A375 (cell line): ENCODE data around the gene SYDE1. TPM values are rescaled to one million over a fixed set of nuclear protein-coding genes. Genes with fewer than 3 reads are reported as not detected.

ENCODE experiments used
- small RNA-seq: library from RNA; depleted of rRNA; stranded (forward); fragments of <200 nt; gene quantifications from one replicate; pipeline ENCODE3, GENCODE V24; 2014
- total RNA-seq: library from RNA; depleted of rRNA; stranded (reverse); fragments of >200 nt; shearing (Covaris generic); gene quantifications from 2 replicates; pipeline ENCODE4 v1.2.3, GENCODE V29; 2014; rRNA removed

The SYDE1 gene
- 84.9 and 99.9 TPM in 2 replicates for total RNA-seq

DNA sequence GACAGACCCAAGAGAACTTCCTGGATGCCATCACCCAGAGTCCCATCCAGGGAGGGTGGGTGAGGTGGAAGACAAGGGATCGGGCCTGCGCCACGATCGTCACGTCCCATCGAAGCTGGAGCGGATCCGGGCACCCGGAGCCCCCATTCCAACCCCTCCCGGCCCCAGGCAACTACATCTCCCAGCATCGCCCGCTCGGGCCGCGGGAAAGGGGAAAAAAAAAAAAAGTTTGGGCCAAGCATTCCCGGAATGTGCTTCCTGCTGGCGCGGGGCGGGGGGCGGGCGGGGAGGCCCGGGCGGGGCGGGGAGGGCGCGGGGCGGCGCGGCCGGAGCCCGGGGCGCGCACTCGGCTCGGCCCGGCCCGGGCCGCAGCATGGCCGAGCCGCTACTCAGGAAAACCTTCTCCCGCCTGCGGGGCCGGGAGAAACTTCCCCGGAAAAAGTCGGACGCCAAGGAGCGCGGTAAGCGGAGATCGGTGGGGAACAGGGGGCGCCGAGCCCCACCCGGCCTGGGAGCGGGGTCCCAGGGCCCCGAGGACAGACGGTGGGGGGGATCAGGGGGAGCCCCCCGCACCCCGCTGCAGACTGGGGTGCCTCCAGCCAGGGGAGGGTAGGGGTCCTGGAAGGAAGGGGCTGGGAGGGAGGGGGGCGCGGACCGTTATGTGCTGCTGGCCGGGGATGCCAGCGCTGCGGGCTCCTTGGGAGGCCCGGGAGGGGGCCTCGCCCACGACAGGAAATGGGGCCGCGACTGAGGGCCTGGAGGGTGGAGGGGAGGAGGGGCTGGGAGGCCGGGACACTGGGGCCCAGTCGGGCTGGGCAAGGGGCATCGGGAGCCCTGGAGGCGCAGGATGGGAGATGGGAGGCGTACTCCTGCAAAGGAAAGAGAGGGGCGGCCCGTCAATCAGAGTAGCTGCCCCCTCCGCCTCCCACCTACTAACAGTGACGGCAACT, at the start of gene SYDE1:
Gene SYDE1 (plus strand): TSS at position 341 of the 950 bp plus-strand sequence. CDS start 33 bp downstream, at position 374.

DNA sequence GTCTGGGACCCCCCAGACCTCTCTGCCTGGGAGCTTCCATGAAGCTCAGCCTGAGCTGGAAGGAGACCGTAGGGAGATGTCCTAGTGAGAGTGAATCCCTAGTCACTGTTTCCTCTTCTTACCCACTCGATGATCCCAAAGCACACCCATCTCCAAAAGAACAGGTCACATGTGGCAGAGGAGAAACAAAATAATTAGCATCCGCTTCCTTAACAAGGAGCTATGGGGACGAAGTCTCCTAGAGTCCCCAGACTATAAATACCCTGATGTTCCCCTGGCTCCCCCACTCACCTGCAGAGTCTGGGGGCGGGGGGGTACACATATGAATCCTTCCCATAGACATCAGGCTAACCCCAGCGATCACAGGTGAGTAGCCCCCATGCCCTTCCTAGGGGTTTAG, 25.3 kb upstream of the SYDE1 start, which contains the start of gene OR1I1:
Gene OR1I1 (plus strand): TSS at position 301 of the 400 bp plus-strand sequence. CDS start 4,855 bp downstream, outside the sequence.

Small RNAs within 50 kb of the gene (small RNA-seq; reads per million reads assigned to genes)
- not detected for gene RNU6-782P

Other genes with a start within 250 kb of the SYDE1 start
- gene OR7A17, start 221.3 kb upstream of the SYDE1 start, total RNA-seq: not detected in 2 replicates
- not detected in 2 replicates for gene OR7C2, start 165.9 kb upstream of the SYDE1 start, total RNA-seq
- not detected in 2 replicates for gene SLC1A6, start 127.5 kb upstream of the SYDE1 start, total RNA-seq
- gene CASP14, start 57.9 kb upstream of the SYDE1 start, total RNA-seq: not detected in 2 replicates
- 0.11 TPM in 1 of 2 replicates, not detected in the other for gene OR1I1, start 25.2 kb upstream of the SYDE1 start, total RNA-seq
- gene NOTCH3, start 93.6 kb downstream of the SYDE1 start, total RNA-seq: 4.5 and 6.7 TPM in 2 replicates
- 3.1 and 4.6 TPM in 2 replicates for gene EPHX3, start 125.0 kb downstream of the SYDE1 start, total RNA-seq
- gene BRD4, start 225.1 kb downstream of the SYDE1 start, total RNA-seq: 30.0 and 39.5 TPM in 2 replicates